Body of pancreas (tissue), 4 donors: ENCODE measurements around the gene SNRNP25.

ENCODE experiments used
- CTCF ChIP-seq, 7 experiments: fragments of 450-650 bp in 4 of 7; fragments of 200-600 bp in 3 of 7; sonication (generic) in 3 of 7; IDR thresholded peaks; one replicate each; pipeline ENCODE4 v1.5.1; 2016 to 2019; ENCODE audit warnings: antibody characterized with exemption in 7 of 7
- POLR2A ChIP-seq, 3 donors: fragments of 450-650 bp; IDR thresholded peaks; one replicate each; pipeline ENCODE4 v1.6.1; 2016; ENCODE audit warnings: antibody characterized with exemption in 3 of 3, mild to moderate bottlenecking in 2 of 3

- TF ChIP-seq CTCF (IDR thresholded peaks at IDR 0.05) (peak; percentile 97 to 100 (median 99)), POLR2A (IDR thresholded peaks at IDR 0.05) (no peak)
Measured at GRCh38 chr16:96935-97381, 43.3 kb downstream of the SNRNP25 start.
